IMR-90 (cell line): Measurements from ENCODE around the gene PRKCH. TPM values are rescaled to one million over a fixed set of nuclear protein-coding genes. Genes with fewer than 3 reads are reported as not detected.
A peak's percentile ranks its signal among the peaks of the same experiment; 100 is the strongest.

Source experiments
- ATAC-seq: fragments of 200-7000 bp; cut with Tn5 transposase; 2 replicates; pipeline ENCODE4 v1.9.1; 2020; ENCODE audit warnings: low read depth, mild to moderate bottlenecking, moderate library complexity
- BruUV-seq: library from RNA; stranded (reverse); fragments of 400-500 nt; replicated peaks from 2 replicates; lab custom pipeline; 2021; lab: Mats Ljungman, UMichigan
- CTCF ChIA-PET: fragments of 300-600 bp; formaldehyde crosslinking; extraction: SDS; loops from one replicate; lab custom pipeline; 2021; ENCODE audit warnings: antibody characterized with exemption; lab: Yijun Ruan, JAX
- POLR2A ChIA-PET: fragments of 300-600 bp; sonication (Branson Sonifier 250); formaldehyde crosslinking; loops from one replicate; lab custom pipeline; 2022; ENCODE audit warnings: antibody characterized with exemption; ENCODE audit not compliant: unreplicated experiment; lab: Charles Lee
- DNase-seq: peaks from one replicate; pipeline ENCODE4 v3.0.0; 2013
- H2AFZ ChIP-seq: replicated peaks from 2 replicates; pipeline ENCODE3; 2013; ENCODE audit warnings: low read length, mild to moderate bottlenecking; ENCODE audit not compliant: poor library complexity
- H2AK5ac ChIP-seq: 2 replicates; pipeline ENCODE4 v1.6.1; 2013; ENCODE audit warnings: low read depth, low read length, inconsistent platforms
- H2AK9ac ChIP-seq: replicated peaks from 2 replicates; pipeline ENCODE3; 2013; ENCODE audit warnings: mild to moderate bottlenecking, low read depth, low read length, moderate library complexity; ENCODE audit not compliant: poor library complexity
- H2BK120ac ChIP-seq: 2 replicates; pipeline ENCODE4 v1.6.1; 2013; ENCODE audit warnings: low read depth, low read length, inconsistent platforms
- H2BK15ac ChIP-seq: 3 replicates; pipeline ENCODE4 v1.6.1; 2013; ENCODE audit warnings: low read depth, low read length, inconsistent platforms
- H2BK20ac ChIP-seq: 2 replicates; pipeline ENCODE4 v1.6.1; 2013; ENCODE audit warnings: low read depth, mild to moderate bottlenecking, inconsistent platforms, low read length, moderate library complexity
- H2BK5ac ChIP-seq: 2 replicates; pipeline ENCODE4 v1.6.1; 2013; ENCODE audit warnings: mild to moderate bottlenecking, low read depth, low read length, inconsistent platforms; ENCODE audit not compliant: poor library complexity, severe bottlenecking
- H3K14ac ChIP-seq: replicated peaks from 2 replicates; pipeline ENCODE4 v1.6.1; 2013; ENCODE audit warnings: low read depth, low read length, inconsistent platforms
- H3K18ac ChIP-seq: 2 replicates; pipeline ENCODE4 v1.6.1; 2013; ENCODE audit warnings: low read depth, low read length, control low read depth
- H3K23ac ChIP-seq: 2 replicates; pipeline ENCODE4 v1.6.1; 2013; ENCODE audit warnings: low read depth, low read length, inconsistent platforms
- H3K27ac ChIP-seq: 2 replicates; pipeline ENCODE4 v1.5.1; 2013; ENCODE audit warnings: mild to moderate bottlenecking, control low read depth, low read length; ENCODE audit not compliant: insufficient read depth
- H3K27me3 ChIP-seq: 2 replicates; pipeline ENCODE4 v1.6.1; 2013; ENCODE audit warnings: low read length; ENCODE audit not compliant: control insufficient read depth, insufficient read depth
- H3K36me3 ChIP-seq: 2 replicates; pipeline ENCODE4 v1.6.1; 2013; ENCODE audit warnings: low read length, mixed read lengths; ENCODE audit not compliant: control insufficient read depth, insufficient read depth
- H3K4ac ChIP-seq: 2 replicates; pipeline ENCODE4 v1.6.1; 2013; ENCODE audit warnings: low read depth, low read length, inconsistent platforms
- H3K4me1 ChIP-seq: 2 replicates; pipeline ENCODE4 v1.6.1; 2013; ENCODE audit warnings: low read length, mixed read lengths; ENCODE audit not compliant: control insufficient read depth, insufficient read depth
- H3K4me2 ChIP-seq: 2 replicates; pipeline ENCODE4 v1.6.1; 2013; ENCODE audit warnings: low read depth, mild to moderate bottlenecking, control low read depth, low read length, moderate library complexity
- H3K4me3 ChIP-seq: 2 replicates; pipeline ENCODE4 v1.5.1; 2013; ENCODE audit warnings: low read depth, mild to moderate bottlenecking, control low read depth, low read length, moderate library complexity; ENCODE audit not compliant: insufficient read depth
- H3K56ac ChIP-seq: 2 replicates; pipeline ENCODE4 v1.6.1; 2013; ENCODE audit warnings: low read length, inconsistent platforms; ENCODE audit not compliant: insufficient read depth; ENCODE audit errors: extremely low read depth
- H3K79me1 ChIP-seq, 2 experiments: 2 replicates each; pipeline ENCODE4 v1.6.1; 2013; ENCODE audit warnings: low read length in 2 of 2, inconsistent platforms in 1 of 2, low read depth in 1 of 2
- H3K9ac ChIP-seq: 2 replicates; pipeline ENCODE4 v1.6.1; 2013; ENCODE audit warnings: low read depth, low read length, control low read depth
- H3K9me1 ChIP-seq: 2 replicates; pipeline ENCODE4 v1.6.1; 2013; ENCODE audit warnings: low read length, inconsistent platforms; ENCODE audit not compliant: insufficient read depth
- H3K9me3 ChIP-seq: 2 replicates; pipeline ENCODE4 v1.6.1; 2013; ENCODE audit warnings: low read length; ENCODE audit not compliant: control insufficient read depth, insufficient read depth
- H4K20me1 ChIP-seq: 2 replicates; pipeline ENCODE4 v1.6.1; 2013; ENCODE audit warnings: low read length, inconsistent platforms; ENCODE audit not compliant: insufficient read depth
- H4K5ac ChIP-seq: 2 replicates; pipeline ENCODE4 v1.6.1; 2013; ENCODE audit warnings: mild to moderate bottlenecking, low read depth, low read length, control low read depth
- H4K8ac ChIP-seq, 2 experiments: 2 replicates each; pipeline ENCODE4 v1.6.1; 2013; ENCODE audit warnings: low read depth in 2 of 2, low read length in 2 of 2, control low read depth in 1 of 2, inconsistent platforms in 1 of 2
- H4K91ac ChIP-seq: 2 replicates; pipeline ENCODE4 v1.6.1; 2013; ENCODE audit warnings: low read depth, low read length, inconsistent platforms; ENCODE audit not compliant: insufficient read depth
- BHLHE40 ChIP-seq: fragments of 150-350 bp; IDR thresholded peaks from 2 replicates; pipeline ENCODE4 v1.6.1; 2016; ENCODE audit warnings: mild to moderate bottlenecking, low read depth, low read length
- CHD1 ChIP-seq: IDR thresholded peaks from 2 replicates; pipeline ENCODE4 v1.6.1; 2012; ENCODE audit warnings: low read depth, low read length, improper control_type of control experiment
- CTCF ChIP-seq: conservative IDR thresholded peaks from 2 replicates; pipeline ENCODE4 v1.5.1; 2012; ENCODE audit warnings: mild to moderate bottlenecking, low read depth, low read length, improper control_type of control experiment
- ELK1 ChIP-seq: fragments of 150-350 bp; IDR thresholded peaks from 2 replicates; pipeline ENCODE4 v1.6.1; 2016; ENCODE audit warnings: low read depth, mild to moderate bottlenecking, low read length, moderate library complexity, borderline replicate concordance
- FOS ChIP-seq: fragments of 150-350 bp; IDR thresholded peaks from 2 replicates; pipeline ENCODE4 v1.6.1; 2016; ENCODE audit warnings: low read depth, low read length
- MAFK ChIP-seq: IDR thresholded peaks from 2 replicates; pipeline ENCODE4 v1.6.1; 2012; ENCODE audit warnings: low read depth, low read length, improper control_type of control experiment
- MAZ ChIP-seq: IDR thresholded peaks from 2 replicates; pipeline ENCODE4 v1.6.1; 2012; ENCODE audit warnings: low read depth, mild to moderate bottlenecking, low read length, improper control_type of control experiment, moderate library complexity, borderline replicate concordance
- MXI1 ChIP-seq: IDR thresholded peaks from 2 replicates; pipeline ENCODE4 v1.6.1; 2012; ENCODE audit warnings: low read depth, mild to moderate bottlenecking, low read length, moderate library complexity, borderline replicate concordance
- NFE2L2 ChIP-seq: fragments of 150-350 bp; IDR thresholded peaks from 2 replicates; pipeline ENCODE4 v1.6.1; 2016; ENCODE audit warnings: low read depth, mild to moderate bottlenecking, low read length
- POLR2A ChIP-seq: IDR thresholded peaks from 2 replicates; pipeline ENCODE4 v1.6.1; 2012; ENCODE audit warnings: mild to moderate bottlenecking, low read depth, low read length
- RAD21 ChIP-seq: IDR thresholded peaks from 2 replicates; pipeline ENCODE4 v1.6.1; 2012; ENCODE audit warnings: low read length, improper control_type of control experiment
- RCOR1 ChIP-seq: IDR thresholded peaks from 2 replicates; pipeline ENCODE4 v1.6.1; 2012; ENCODE audit warnings: mild to moderate bottlenecking, low read length, improper control_type of control experiment; ENCODE audit not compliant: insufficient replicate concordance
- RFX5 ChIP-seq: IDR thresholded peaks from 2 replicates; pipeline ENCODE4 v1.8.0; 2012; ENCODE audit warnings: low read depth, mild to moderate bottlenecking, low read length, moderate library complexity
- SMC3 ChIP-seq: fragments of 150-350 bp; IDR thresholded peaks from 2 replicates; pipeline ENCODE4 v1.6.1; 2016; ENCODE audit warnings: low read depth, mild to moderate bottlenecking, antibody characterized with exemption, low read length, moderate library complexity
- USF2 ChIP-seq: fragments of 150-350 bp; IDR thresholded peaks from 2 replicates; pipeline ENCODE4 v1.6.1; 2017; ENCODE audit warnings: mild to moderate bottlenecking, antibody characterized with exemption, low read length, low read depth
- WGBS, 2 experiments: methylation state at CpG; one replicate each; pipeline versions ENCODE4 v1.1.5 to v1.1.7; 2013; ENCODE audit warnings: missing lambda C conversion rate in 2 of 2; ENCODE audit not compliant: insufficient read length in 1 of 2; ENCODE audit errors: extremely low coverage in 2 of 2; 5-methylcytosine and 5-hydroxymethylcytosine counted together
- dilution Hi-C: fragments of 300-500 bp; cut with HindIII; formaldehyde crosslinking; loops from one replicate; pipeline ENCODE4 v1.14.3; 2018; ENCODE audit warnings: low sequenced_read_pairs; ENCODE audit not compliant: unreplicated experiment
- in situ Hi-C: fragments of 300-500 bp; cut with MboI; formaldehyde crosslinking; loops from 3 replicates; pipeline ENCODE4 v1.14.3; 2019; ENCODE audit warnings: low sequenced_read_pairs, inconsistent platforms, mixed read lengths
- intact Hi-C: fragments of 100-400 bp; cut with micrococcal nuclease; formaldehyde crosslinking; loops from 2 replicates; pipeline ENCODE4 v1.10.0; 2022
- polyA plus RNA-seq, 3 experiments: library from polyadenylated mRNA; depleted of rRNA; stranded (reverse); fragments of >200 nt; gene quantifications; 2 replicates each; pipeline ENCODE4 v1.2.3, GENCODE V29; 2012; ENCODE audit warnings: low replicate concordance in 1 of 3
- total RNA-seq: library from RNA; depleted of rRNA; stranded (reverse); fragments of >200 nt; gene quantifications from 2 replicates; pipeline ENCODE4 v1.2.3, GENCODE V29; 2012

The PRKCH gene
- total and polyA plus RNA-seq, 2 of the 4 experiments (the other 2 are of a cell fraction): 1.6 to 2.3 TPM

GRCh38 chr14:61494018-61494417 is 172.6 kb downstream of the PRKCH start:
- Histone ChIP-seq H3K9me1 (peaks cover 14% of the 10 kb centered on the region), H4K5ac (no peak overlapping the region; the same call in 1 of the 2 replicates), H3K14ac (peak overlapping the region; percentile 88), H3K4me1 (peaks cover 19% of the 10 kb centered on the region), H3K9me3 (no peaks in the 10 kb centered on the region), H4K20me1 (no peaks in the 10 kb centered on the region), H3K79me1 (peaks cover 5 to 8% of the 10 kb centered on the region in 2 experiments; a peak in 2 of 4 replicates), H2AK5ac (peak overlapping the region; percentile 68), H2AK9ac (peak overlapping the region; percentile 50), H3K27ac (no peak overlapping the region), H3K18ac (peak overlapping the region; percentile 80), H3K4ac (peak overlapping the region; percentile 89; the same call in 1 of the 2 replicates), H3K23ac (peak overlapping the region; percentile 75; the same call in 1 of the 2 replicates), H2BK120ac (peak overlapping the region; percentile 94), H2BK5ac (peak overlapping the region; percentile 87), H3K36me3 (no peaks in the 10 kb centered on the region), H2BK20ac (peak overlapping the region; percentile 95), H4K91ac (peak overlapping the region; percentile 76), H3K56ac (no peak overlapping the region; the same call in 1 of the 2 replicates), H3K9ac (no peak overlapping the region), H4K8ac (peak overlapping the region; percentile 17 to 78; a peak in 2 of 4 replicates), H3K4me3 (no peak overlapping the region), H2AFZ (no peak overlapping the region), H2BK15ac (peak overlapping the region; percentile 75; the same call in 2 of the 3 replicates), H3K27me3 (no peaks in the 10 kb centered on the region), H3K4me2 (no peak overlapping the region)
- BruUV-seq: no TSS peak
- ATAC-seq (no peak), DNase-seq (peak; percentile 23)
- POLR2A ChIA-PET: no interaction called here
- intact Hi-C loops (no loop called here), dilution Hi-C loops (no loop called here), in situ Hi-C loops (no loop called here)
- WGBS, 2 experiments: 29% methylated on average over 1 of the region's 1 CpG; no CpG with 5 or more reads in 1 of the 2 experiments
- CTCF ChIA-PET: interaction anchor here (0.7 kb wide), 1 partner anchor 75 kb away, joined by 3 read pairs; no protein-coding TSS in a partner anchor
- no peak for TF ChIP-seq USF2
- no peak for TF ChIP-seq MAFK
- no peak for TF ChIP-seq CHD1
- no peak for TF ChIP-seq FOS
- no peak for TF ChIP-seq RFX5
- TF ChIP-seq BHLHE40: no peak
- no peak for TF ChIP-seq MAZ
- no peak for TF ChIP-seq RCOR1
- no peak for TF ChIP-seq SMC3
- no peak for TF ChIP-seq MXI1
- TF ChIP-seq CTCF: no peak
- TF ChIP-seq POLR2A: no peak
- no peak for TF ChIP-seq NFE2L2
- TF ChIP-seq ELK1: no peak
- TF ChIP-seq RAD21: no peak
